HepG2 (cell line): ENCODE measurements around the gene TICAM2. TPM values are rescaled to one million over a fixed set of nuclear protein-coding genes. Genes with fewer than 3 reads are reported as not detected.

Experiments used
- KDM6A ChIP-seq: IDR thresholded peaks from 2 replicates; pipeline ENCODE4 v1.6.1; 2016; ENCODE audit warnings: low read depth
- NPAS2 ChIP-seq: sonication (generic); formaldehyde crosslinking; IDR thresholded peaks from 2 replicates; pipeline ENCODE4 v1.8.0; 2022; ENCODE audit warnings: mild to moderate bottlenecking, missing genetic modification reagents, borderline replicate concordance
- NR2F6 ChIP-seq, 2 experiments: IDR thresholded peaks; 2 replicates each; pipeline ENCODE4 v1.6.1; 2016; ENCODE audit warnings: antibody characterized with exemption in 1 of 2, mild to moderate bottlenecking in 1 of 2
- PLRG1 ChIP-seq: fragments of 450-650 bp; conservative IDR thresholded peaks from 2 replicates; pipeline ENCODE4 v1.6.1; 2016
- TGIF2 ChIP-seq: IDR thresholded peaks from 2 replicates; pipeline ENCODE4 v1.6.1; 2016; ENCODE audit warnings: control low read depth, missing compliant biosample characterization
- THAP8 ChIP-seq: sonication (generic); formaldehyde crosslinking; IDR thresholded peaks from 2 replicates; pipeline ENCODE4 v1.5.1; 2020; ENCODE audit warnings: missing genetic modification reagents, mild to moderate bottlenecking, borderline replicate concordance
- YEATS2 ChIP-seq: sonication (generic); formaldehyde crosslinking; IDR thresholded peaks from 2 replicates; pipeline ENCODE4 v1.4.0; 2020; ENCODE audit warnings: missing genetic modification reagents, borderline replicate concordance
- ZBTB49 ChIP-seq: sonication (generic); formaldehyde crosslinking; IDR thresholded peaks from 2 replicates; pipeline ENCODE4 v1.4.0; 2020; ENCODE audit warnings: missing genetic modification reagents, borderline replicate concordance
- ZNF3 ChIP-seq: IDR thresholded peaks from 2 replicates; pipeline ENCODE4 v1.7.0; 2017; ENCODE audit warnings: inconsistent platforms
- ZNF446 ChIP-seq: sonication (generic); formaldehyde crosslinking; IDR thresholded peaks from 2 replicates; pipeline ENCODE4 v1.5.0; 2020; ENCODE audit warnings: mild to moderate bottlenecking, missing genetic modification reagents
- ZNF556 ChIP-seq: sonication (generic); formaldehyde crosslinking; IDR thresholded peaks from 2 replicates; pipeline ENCODE4 v1.4.0; 2020; ENCODE audit warnings: mild to moderate bottlenecking, missing genetic modification reagents, borderline replicate concordance
- ZNF569 ChIP-seq: sonication (generic); formaldehyde crosslinking; IDR thresholded peaks from 2 replicates; pipeline ENCODE4 v1.5.0; 2020; ENCODE audit warnings: mild to moderate bottlenecking, missing genetic modification reagents, moderate library complexity, borderline replicate concordance
- polyA plus RNA-seq, 8 experiments: library from polyadenylated mRNA; depleted of rRNA in 3 of 8; stranded (reverse) in 7 of 8; unstranded in 1 of 8; fragments of >200 nt; fragmentation: Illumina TruSeq in 4 of 8; extraction: Trizol in 4 of 8; gene quantifications; 2 replicates each; pipeline versions ENCODE4 v1.2.1 to v1.2.3, GENCODE V29; 2011 to 2016; ENCODE audit warnings: low read depth in 4 of 8, missing spikeins in 1 of 8, mixed read lengths in 1 of 8; ENCODE audit not compliant: insufficient read depth in 1 of 8
- total RNA-seq, 5 experiments: library from RNA; depleted of rRNA; stranded (reverse); fragments of >200 nt; fragmentation: Illumina TruSeq; extraction: Trizol; gene quantifications; 2 replicates each; pipeline ENCODE4 v1.2.3, GENCODE V29; 2016; ENCODE audit warnings: low read depth in 1 of 5
- TF ChIP-seq, protein P1 (sequence below): fragments of 450-650 bp; IDR thresholded peaks from 2 replicates; pipeline ENCODE4 v1.6.1; 2016
- TF ChIP-seq, protein P2 (sequence below): sonication (generic); formaldehyde crosslinking; IDR thresholded peaks from 2 replicates; pipeline ENCODE4 v1.8.1; 2022; ENCODE audit warnings: mild to moderate bottlenecking, missing genetic modification reagents
- TF ChIP-seq, protein P3 (sequence below): IDR thresholded peaks from 2 replicates; pipeline ENCODE4 v1.4.0; 2020; ENCODE audit warnings: mild to moderate bottlenecking, missing genetic modification reagents
- TF ChIP-seq, protein P4 (sequence below): sonication (generic); formaldehyde crosslinking; IDR thresholded peaks from 2 replicates; pipeline ENCODE4 v1.5.0; 2020; ENCODE audit warnings: missing genetic modification reagents

TICAM2 gene
- total and polyA plus RNA-seq, 2 of the 13 experiments (the other 11 are each of a cell fraction or from before 2014, with no cell fraction given) = 0.04 TPM; not detected in 1

- TF ChIP-seq, protein P1, sequence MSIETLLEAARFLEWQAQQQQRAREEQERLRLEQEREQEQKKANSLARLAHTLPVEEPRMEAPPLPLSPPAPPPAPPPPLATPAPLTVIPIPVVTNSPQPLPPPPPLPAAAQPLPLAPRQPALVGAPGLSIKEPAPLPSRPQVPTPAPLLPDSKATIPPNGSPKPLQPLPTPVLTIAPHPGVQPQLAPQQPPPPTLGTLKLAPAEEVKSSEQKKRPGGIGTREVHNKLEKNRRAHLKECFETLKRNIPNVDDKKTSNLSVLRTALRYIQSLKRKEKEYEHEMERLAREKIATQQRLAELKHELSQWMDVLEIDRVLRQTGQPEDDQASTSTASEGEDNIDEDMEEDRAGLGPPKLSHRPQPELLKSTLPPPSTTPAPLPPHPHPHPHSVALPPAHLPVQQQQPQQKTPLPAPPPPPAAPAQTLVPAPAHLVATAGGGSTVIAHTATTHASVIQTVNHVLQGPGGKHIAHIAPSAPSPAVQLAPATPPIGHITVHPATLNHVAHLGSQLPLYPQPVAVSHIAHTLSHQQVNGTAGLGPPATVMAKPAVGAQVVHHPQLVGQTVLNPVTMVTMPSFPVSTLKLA = peak; percentile 78
- TF ChIP-seq ZNF556 = peak; percentile 72; the same call in 1 of the 2 replicates
- TF ChIP-seq KDM6A (CRISPR knock-in tag) = 0 out of 2 replicates have a peak, but pooled peaks have one; percentile 7
- TF ChIP-seq, protein P2, sequence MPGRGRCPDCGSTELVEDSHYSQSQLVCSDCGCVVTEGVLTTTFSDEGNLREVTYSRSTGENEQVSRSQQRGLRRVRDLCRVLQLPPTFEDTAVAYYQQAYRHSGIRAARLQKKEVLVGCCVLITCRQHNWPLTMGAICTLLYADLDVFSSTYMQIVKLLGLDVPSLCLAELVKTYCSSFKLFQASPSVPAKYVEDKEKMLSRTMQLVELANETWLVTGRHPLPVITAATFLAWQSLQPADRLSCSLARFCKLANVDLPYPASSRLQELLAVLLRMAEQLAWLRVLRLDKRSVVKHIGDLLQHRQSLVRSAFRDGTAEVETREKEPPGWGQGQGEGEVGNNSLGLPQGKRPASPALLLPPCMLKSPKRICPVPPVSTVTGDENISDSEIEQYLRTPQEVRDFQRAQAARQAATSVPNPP = peak; percentile 47; the same call in 1 of the 2 replicates
- TF ChIP-seq NR2F6 (IDR thresholded peaks at IDR 0.05) = no peak
- TF ChIP-seq NR2F6 (CRISPR knock-in tag; IDR thresholded peaks at IDR 0.05) = peak; percentile 33; the same call in 1 of the 2 replicates
- peak; percentile 93 for TF ChIP-seq YEATS2 (CRISPR knock-in tag)
- no peak for TF ChIP-seq ZNF569 (CRISPR knock-in tag)
- TF ChIP-seq THAP8 (CRISPR knock-in tag) = 0 out of 2 replicates have a peak, but pooled peaks have one; percentile 35
- TF ChIP-seq NPAS2 (CRISPR knock-in tag) = no peak
- TF ChIP-seq ZBTB49 (CRISPR knock-in tag) = no peak
- TF ChIP-seq, protein P3, sequence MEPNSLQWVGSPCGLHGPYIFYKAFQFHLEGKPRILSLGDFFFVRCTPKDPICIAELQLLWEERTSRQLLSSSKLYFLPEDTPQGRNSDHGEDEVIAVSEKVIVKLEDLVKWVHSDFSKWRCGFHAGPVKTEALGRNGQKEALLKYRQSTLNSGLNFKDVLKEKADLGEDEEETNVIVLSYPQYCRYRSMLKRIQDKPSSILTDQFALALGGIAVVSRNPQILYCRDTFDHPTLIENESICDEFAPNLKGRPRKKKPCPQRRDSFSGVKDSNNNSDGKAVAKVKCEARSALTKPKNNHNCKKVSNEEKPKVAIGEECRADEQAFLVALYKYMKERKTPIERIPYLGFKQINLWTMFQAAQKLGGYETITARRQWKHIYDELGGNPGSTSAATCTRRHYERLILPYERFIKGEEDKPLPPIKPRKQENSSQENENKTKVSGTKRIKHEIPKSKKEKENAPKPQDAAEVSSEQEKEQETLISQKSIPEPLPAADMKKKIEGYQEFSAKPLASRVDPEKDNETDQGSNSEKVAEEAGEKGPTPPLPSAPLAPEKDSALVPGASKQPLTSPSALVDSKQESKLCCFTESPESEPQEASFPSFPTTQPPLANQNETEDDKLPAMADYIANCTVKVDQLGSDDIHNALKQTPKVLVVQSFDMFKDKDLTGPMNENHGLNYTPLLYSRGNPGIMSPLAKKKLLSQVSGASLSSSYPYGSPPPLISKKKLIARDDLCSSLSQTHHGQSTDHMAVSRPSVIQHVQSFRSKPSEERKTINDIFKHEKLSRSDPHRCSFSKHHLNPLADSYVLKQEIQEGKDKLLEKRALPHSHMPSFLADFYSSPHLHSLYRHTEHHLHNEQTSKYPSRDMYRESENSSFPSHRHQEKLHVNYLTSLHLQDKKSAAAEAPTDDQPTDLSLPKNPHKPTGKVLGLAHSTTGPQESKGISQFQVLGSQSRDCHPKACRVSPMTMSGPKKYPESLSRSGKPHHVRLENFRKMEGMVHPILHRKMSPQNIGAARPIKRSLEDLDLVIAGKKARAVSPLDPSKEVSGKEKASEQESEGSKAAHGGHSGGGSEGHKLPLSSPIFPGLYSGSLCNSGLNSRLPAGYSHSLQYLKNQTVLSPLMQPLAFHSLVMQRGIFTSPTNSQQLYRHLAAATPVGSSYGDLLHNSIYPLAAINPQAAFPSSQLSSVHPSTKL (CRISPR knock-in tag) = no peak; the same call in none of the 2 replicates
- TF ChIP-seq ZNF3 (CRISPR knock-in tag) = no peak
- TF ChIP-seq TGIF2 (CRISPR knock-in tag) = no peak
- no peak for TF ChIP-seq PLRG1
- peak; percentile 69; the same call in 1 of the 2 replicates for TF ChIP-seq ZNF446 (CRISPR knock-in tag)
- TF ChIP-seq, protein P4, sequence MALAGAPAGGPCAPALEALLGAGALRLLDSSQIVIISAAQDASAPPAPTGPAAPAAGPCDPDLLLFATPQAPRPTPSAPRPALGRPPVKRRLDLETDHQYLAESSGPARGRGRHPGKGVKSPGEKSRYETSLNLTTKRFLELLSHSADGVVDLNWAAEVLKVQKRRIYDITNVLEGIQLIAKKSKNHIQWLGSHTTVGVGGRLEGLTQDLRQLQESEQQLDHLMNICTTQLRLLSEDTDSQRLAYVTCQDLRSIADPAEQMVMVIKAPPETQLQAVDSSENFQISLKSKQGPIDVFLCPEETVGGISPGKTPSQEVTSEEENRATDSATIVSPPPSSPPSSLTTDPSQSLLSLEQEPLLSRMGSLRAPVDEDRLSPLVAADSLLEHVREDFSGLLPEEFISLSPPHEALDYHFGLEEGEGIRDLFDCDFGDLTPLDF (CRISPR knock-in tag) = peak; percentile 70
Observed at GRCh38 chr5:115625579-115626444, 23.5 kb upstream of the TICAM2 start, which contains the start of gene TMED7 (continued).
